CD14-positive monocyte (primary cell): Measurements from ENCODE around the gene TSEN34. TPM values are rescaled to one million over a fixed set of nuclear protein-coding genes. Genes with fewer than 3 reads are reported as not detected.
"Not testable (repeated sequence)": the region's sequence is repeated elsewhere in the genome, so short reads cannot be mapped to it uniquely, and the experiment has no call there.

Experiments used
- DNase-seq, 3 donors: peaks; one replicate each; pipeline ENCODE4 v3.0.0-alpha.2; 2011 to 2022
- H2AFZ ChIP-seq: 2 replicates; pipeline ENCODE4 v1.6.0; 2012; ENCODE audit warnings: mild to moderate bottlenecking, low read depth, low read length, inconsistent platforms; ENCODE audit not compliant: insufficient read depth, poor library complexity, severe bottlenecking
- H3K27ac ChIP-seq, 2 donors: 1 replicate in 1 of 2; 2 replicates in 1 of 2; pipeline ENCODE4 v1.5.1; 2012 to 2013; ENCODE audit warnings: low read length in 2 of 2, control low read depth in 1 of 2, inconsistent platforms in 1 of 2, low read depth in 1 of 2, mild to moderate bottlenecking in 1 of 2
- H3K27me3 ChIP-seq, 2 donors: one replicate each; pipeline versions ENCODE4 v1.6.0 to v1.6.1; 2011 to 2013; ENCODE audit warnings: low read length in 2 of 2; ENCODE audit not compliant: control insufficient read depth in 2 of 2, insufficient read depth in 2 of 2
- H3K36me3 ChIP-seq, 2 donors: replicated peaks in 1 of 2; 1 replicate in 1 of 2; 2 replicates in 1 of 2; pipeline versions ENCODE4 v1.5.1 to v1.6.1; 2012 to 2013; ENCODE audit warnings: low read length in 2 of 2, control low read depth in 1 of 2, inconsistent platforms in 1 of 2, mild to moderate bottlenecking in 1 of 2; ENCODE audit not compliant: insufficient read depth in 2 of 2, control insufficient read depth in 1 of 2
- H3K4me1 ChIP-seq, 2 donors: 1 replicate in 1 of 2; 2 replicates in 1 of 2; pipeline versions ENCODE4 v1.5.1 to v1.6.1; 2012 to 2013; ENCODE audit warnings: low read length in 2 of 2, control low read depth in 1 of 2, inconsistent platforms in 1 of 2, mild to moderate bottlenecking in 1 of 2, moderate library complexity in 1 of 2; ENCODE audit not compliant: insufficient read depth in 2 of 2, control insufficient read depth in 1 of 2
- H3K4me2 ChIP-seq: replicated peaks from 2 replicates; pipeline ENCODE3; 2012; ENCODE audit warnings: low read length, moderate library complexity, mild to moderate bottlenecking; ENCODE audit not compliant: poor library complexity, severe bottlenecking; ENCODE audit errors: extremely low read depth
- H3K4me3 ChIP-seq, 3 experiments: fragments of 200-600 bp in 1 of 3; sonication (generic) in 1 of 3; replicated peaks in 1 of 3; 1 replicate in 2 of 3; 2 replicates in 1 of 3; pipeline ENCODE4 v1.5.1; 2011 to 2013; ENCODE audit warnings: low read length in 3 of 3, mild to moderate bottlenecking in 3 of 3, control low read depth in 2 of 3, low read depth in 2 of 3, inconsistent platforms in 1 of 3, moderate library complexity in 1 of 3
- H3K79me2 ChIP-seq: 2 replicates; pipeline ENCODE4 v1.6.0; 2012; ENCODE audit warnings: mild to moderate bottlenecking, control low read depth, inconsistent platforms, low read length, moderate library complexity; ENCODE audit not compliant: insufficient read depth
- H3K9ac ChIP-seq: 2 replicates; pipeline ENCODE4 v1.6.0; 2017; ENCODE audit warnings: low read length, mild to moderate bottlenecking; ENCODE audit not compliant: insufficient read depth, poor library complexity, severe bottlenecking
- H3K9me3 ChIP-seq, 2 donors: replicated peaks in 1 of 2; 1 replicate in 1 of 2; 2 replicates in 1 of 2; pipeline versions ENCODE4 v1.5.1 to v1.6.1; 2012 to 2013; ENCODE audit warnings: low read length in 2 of 2, control low read depth in 1 of 2; ENCODE audit not compliant: control insufficient read depth in 1 of 2, insufficient read depth in 1 of 2
- H4K20me1 ChIP-seq: 2 replicates; pipeline ENCODE4 v1.6.0; 2012; ENCODE audit warnings: mild to moderate bottlenecking, low read length, control low read depth, moderate library complexity; ENCODE audit not compliant: insufficient read depth
- H3K27ac Mint-ChIP-seq, 7 donors: one replicate each; pipeline ENCODE4 v1.8.0; 2020; ENCODE audit warnings: mild to moderate bottlenecking in 7 of 7, mixed read lengths in 7 of 7, moderate library complexity in 6 of 7, inconsistent platforms in 2 of 7
- H3K27me3 Mint-ChIP-seq, 3 donors: one replicate each; pipeline ENCODE4 v1.8.0; 2021 to 2022; ENCODE audit warnings: low read depth in 3 of 3, mild to moderate bottlenecking in 3 of 3, mixed read lengths in 3 of 3, moderate library complexity in 3 of 3, inconsistent platforms in 1 of 3
- H3K36me3 Mint-ChIP-seq, 2 donors: one replicate each; pipeline ENCODE4 v1.8.0; 2020; ENCODE audit warnings: mixed read lengths in 2 of 2, inconsistent platforms in 1 of 2, mild to moderate bottlenecking in 1 of 2
- H3K4me1 Mint-ChIP-seq: one replicate; pipeline ENCODE4 v1.8.0; 2020; ENCODE audit warnings: mild to moderate bottlenecking, mixed read lengths
- H3K4me3 Mint-ChIP-seq, 2 donors: one replicate each; pipeline ENCODE4 v1.8.0; 2020; ENCODE audit warnings: mild to moderate bottlenecking in 2 of 2, mixed read lengths in 2 of 2, moderate library complexity in 1 of 2
- H3K9me3 Mint-ChIP-seq, 7 donors: one replicate each; pipeline ENCODE4 v1.8.0; 2020 to 2022; ENCODE audit warnings: mixed read lengths in 7 of 7, mild to moderate bottlenecking in 6 of 7, moderate library complexity in 6 of 7, inconsistent platforms in 2 of 7
- CTCF ChIP-seq: fragments of 200-600 bp; IDR thresholded peaks from one replicate; pipeline ENCODE4 v1.8.0; 2022; ENCODE audit warnings: antibody characterized with exemption, mild to moderate bottlenecking
- WGBS: methylation state at CpG from one replicate; pipeline ENCODE4 v1.1.5; 2013; ENCODE audit warnings: missing lambda C conversion rate; ENCODE audit not compliant: insufficient coverage; 5-methylcytosine and 5-hydroxymethylcytosine counted together
- intact Hi-C, 2 donors: fragments of 100-400 bp; cut with micrococcal nuclease; formaldehyde crosslinking; loops; one replicate each; pipeline versions ENCODE4 v1.15.0 to v1.15.1; 2023
- polyA plus RNA-seq, 3 donors: library from polyadenylated mRNA; depleted of rRNA in 1 of 3; unstranded in 2 of 3; stranded (reverse) in 1 of 3; fragments of 300-500 nt in 2 of 3; fragments of >200 nt in 1 of 3; fragmentation: Illumina TruSeq in 2 of 3; gene quantifications; 1 replicate in 2 of 3; 2 replicates in 1 of 3; pipeline ENCODE4 v1.2.3, GENCODE V29; 2012 to 2021

The TSEN34 gene
- polyA plus RNA-seq, 3 donors: 59.3 to 125 (median 109) TPM

GRCh38 chr19:54180691-54181091 lies 10.4 kb upstream of the TSEN34 start:
- H3K4me1 Mint-ChIP-seq: no peaks in the 10 kb centered on the region
- H3K9me3 Mint-ChIP-seq: peaks cover 0 to 2% (median 0%) of the 10 kb centered on the region in 7 donors
- no peaks in the 10 kb centered on the region for H3K9me3 ChIP-seq
- no peak for DNase-seq
- H3K36me3 Mint-ChIP-seq: peaks cover 57 to 83% of the 10 kb centered on the region in 2 donors
- H4K20me1 ChIP-seq: peaks cover 48% of the 10 kb centered on the region
- H3K27ac ChIP-seq: no peak overlapping the region
- peaks cover 2% of the 10 kb centered on the region for H3K79me2 ChIP-seq
- H3K4me2 ChIP-seq: no peak overlapping the region
- 96% methylated on average over 34 of the region's 37 CpGs for WGBS
- H3K27me3 ChIP-seq: no peaks in the 10 kb centered on the region
- peaks cover 56 to 69% of the 10 kb centered on the region in 2 donors for H3K36me3 ChIP-seq
- TF ChIP-seq CTCF: no peak
- intact Hi-C loops: no loop called here
- H2AFZ ChIP-seq: no peak overlapping the region
- no peak overlapping the region for H3K4me3 ChIP-seq
- no peak overlapping the region for H3K9ac ChIP-seq
- no peaks in the 10 kb centered on the region for H3K27me3 Mint-ChIP-seq
- H3K4me1 ChIP-seq: no peaks in the 10 kb centered on the region
- no peak overlapping the region for H3K4me3 Mint-ChIP-seq
- peak overlapping the region in 2 of 7 donors; percentile 40 to 58 for H3K27ac Mint-ChIP-seq

GRCh38 chr19:54181894-54182293 lies 9.2 kb upstream of the TSEN34 start:
- H3K9me3 Mint-ChIP-seq, H3K4me1 Mint-ChIP-seq, H3K4me2 ChIP-seq, DNase-seq, H2AFZ ChIP-seq, H3K79me2 ChIP-seq, H3K27ac Mint-ChIP-seq, H3K27me3 Mint-ChIP-seq, intact Hi-C loops, H3K9me3 ChIP-seq, H3K9ac ChIP-seq, H3K4me1 ChIP-seq, H3K27ac ChIP-seq, H3K4me3 Mint-ChIP-seq, H3K4me3 ChIP-seq, H3K27me3 ChIP-seq: not testable (repeated sequence)
- Histone ChIP-seq H3K36me3 (peaks cover 55 to 70% of the 10 kb centered on the region in 2 donors), H4K20me1 (peaks cover 54% of the 10 kb centered on the region)
- WGBS: 55% methylated on average over 1 of the region's 3 CpGs
- peaks cover 59 to 83% of the 10 kb centered on the region in 2 donors for H3K36me3 Mint-ChIP-seq
